Stimulated activated CD4-positive, alpha-beta T cell treated with anti-CD3 and anti-CD28 coated beads, TNF-alpha, amount 100 ng/mL, for 24 hours (primary cell): Measurements from ENCODE around the gene IKBKG.
"Not testable (repeated sequence)": the region's sequence is repeated elsewhere in the genome, so short reads cannot be mapped to it uniquely, and the experiment has no call there.

Experiments used
- DNase-seq, 3 experiments: peaks; one replicate each; pipeline ENCODE4 v3.0.0-alpha.2; 2020; ENCODE audit warnings: low read depth in 3 of 3

The IKBKG gene, protein sequence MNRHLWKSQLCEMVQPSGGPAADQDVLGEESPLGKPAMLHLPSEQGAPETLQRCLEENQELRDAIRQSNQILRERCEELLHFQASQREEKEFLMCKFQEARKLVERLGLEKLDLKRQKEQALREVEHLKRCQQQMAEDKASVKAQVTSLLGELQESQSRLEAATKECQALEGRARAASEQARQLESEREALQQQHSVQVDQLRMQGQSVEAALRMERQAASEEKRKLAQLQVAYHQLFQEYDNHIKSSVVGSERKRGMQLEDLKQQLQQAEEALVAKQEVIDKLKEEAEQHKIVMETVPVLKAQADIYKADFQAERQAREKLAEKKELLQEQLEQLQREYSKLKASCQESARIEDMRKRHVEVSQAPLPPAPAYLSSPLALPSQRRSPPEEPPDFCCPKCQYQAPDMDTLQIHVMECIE

DNA sequence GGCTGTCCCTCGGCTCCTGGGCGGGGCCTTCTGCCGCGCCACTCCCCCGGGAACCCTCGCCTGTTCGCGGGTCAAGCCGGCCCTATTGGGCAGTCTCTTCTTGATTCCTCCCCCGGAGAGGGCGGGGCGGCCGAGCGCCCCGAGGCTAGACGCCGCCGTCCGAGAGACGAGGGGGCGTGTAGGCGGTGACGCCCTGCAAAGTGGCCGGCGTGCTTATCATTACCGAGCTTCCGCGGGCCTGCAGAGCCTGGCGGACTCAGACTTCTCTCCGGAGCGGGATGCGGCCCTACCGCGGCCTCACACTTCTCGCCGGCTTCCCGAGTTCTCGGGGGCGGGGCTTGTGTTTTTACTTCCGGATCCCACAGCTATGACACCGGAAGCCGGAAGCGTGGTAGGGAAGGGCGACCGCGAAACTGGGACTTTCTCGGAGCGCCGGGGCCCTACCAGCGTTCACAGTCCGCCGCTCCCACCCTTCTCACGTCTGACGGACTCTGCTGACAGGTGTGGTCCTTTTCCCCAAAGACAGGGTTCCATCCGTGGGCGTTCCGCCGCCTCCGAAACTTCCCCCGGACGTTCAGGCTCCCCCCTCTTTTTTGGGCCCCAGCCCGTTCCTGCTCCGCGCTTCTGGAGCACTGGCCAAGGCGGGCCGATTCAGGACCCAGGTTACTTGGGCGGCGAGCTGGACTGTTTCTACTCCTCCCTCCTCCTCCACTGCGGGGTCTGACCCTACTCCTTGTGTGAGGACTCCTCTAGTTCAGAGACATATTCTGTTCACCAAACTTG is at the start of gene IKBKG:
Gene IKBKG, plus strand, starts transcription at position 376 of the 783 bp plus-strand sequence. CDS start 4,383 bp downstream, outside the sequence.
- peak; percentile 74 to 85 (median 76) for DNase-seq

DNA sequence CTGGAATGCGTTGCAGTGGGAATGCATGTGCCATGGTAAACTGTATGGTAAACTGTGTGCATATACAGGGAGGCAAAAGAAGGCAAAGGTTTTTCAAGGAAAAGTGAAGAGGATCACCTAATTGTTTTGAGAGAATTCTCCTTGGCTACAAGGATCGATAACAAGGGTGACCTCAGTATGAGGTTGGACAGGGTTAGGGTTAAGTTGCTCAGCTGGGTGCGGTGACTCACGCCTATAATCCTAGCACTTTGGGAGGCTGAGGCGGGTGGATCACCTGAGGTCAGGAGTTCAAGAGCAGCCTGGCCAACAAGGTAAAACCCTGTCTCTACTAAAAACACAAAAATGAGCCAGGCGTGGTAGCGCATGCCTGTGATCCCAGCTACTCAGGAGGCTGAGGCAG is 46.0 kb upstream of the IKBKG start:
- not testable (repeated sequence) for DNase-seq

DNA sequence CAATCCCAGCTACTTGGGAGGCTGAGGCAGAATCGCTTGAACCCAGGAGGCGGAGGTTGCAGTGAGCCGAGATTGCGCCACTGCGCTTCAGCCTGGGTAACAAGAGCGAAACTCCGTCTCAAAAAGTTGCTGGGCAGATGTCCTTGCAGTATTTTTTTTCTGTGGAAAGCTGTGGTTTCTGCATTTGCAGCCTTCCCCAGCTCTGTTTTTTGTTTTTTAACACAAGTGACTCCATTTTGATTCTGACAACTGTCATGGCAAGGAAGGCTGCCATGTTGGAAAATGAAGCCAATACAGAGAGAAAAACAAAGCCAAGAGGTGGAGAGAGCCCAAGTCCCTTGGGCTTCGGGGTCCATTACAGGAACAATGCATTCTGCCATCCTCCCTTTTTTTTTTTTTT is 45.3 kb upstream of the IKBKG start:
- no peak for DNase-seq

- DNase-seq, result no peak
Measured at GRCh38 chrX:154502989-154503388, 44.4 kb upstream of the IKBKG start.

GRCh38 chrX:154505734-154506133 is 41.7 kb upstream of the IKBKG start:
- DNase-seq, result no peak

GRCh38 chrX:154506483-154507332 is 40.7 kb upstream of the IKBKG start:
- DNase-seq, result no peak

DNA sequence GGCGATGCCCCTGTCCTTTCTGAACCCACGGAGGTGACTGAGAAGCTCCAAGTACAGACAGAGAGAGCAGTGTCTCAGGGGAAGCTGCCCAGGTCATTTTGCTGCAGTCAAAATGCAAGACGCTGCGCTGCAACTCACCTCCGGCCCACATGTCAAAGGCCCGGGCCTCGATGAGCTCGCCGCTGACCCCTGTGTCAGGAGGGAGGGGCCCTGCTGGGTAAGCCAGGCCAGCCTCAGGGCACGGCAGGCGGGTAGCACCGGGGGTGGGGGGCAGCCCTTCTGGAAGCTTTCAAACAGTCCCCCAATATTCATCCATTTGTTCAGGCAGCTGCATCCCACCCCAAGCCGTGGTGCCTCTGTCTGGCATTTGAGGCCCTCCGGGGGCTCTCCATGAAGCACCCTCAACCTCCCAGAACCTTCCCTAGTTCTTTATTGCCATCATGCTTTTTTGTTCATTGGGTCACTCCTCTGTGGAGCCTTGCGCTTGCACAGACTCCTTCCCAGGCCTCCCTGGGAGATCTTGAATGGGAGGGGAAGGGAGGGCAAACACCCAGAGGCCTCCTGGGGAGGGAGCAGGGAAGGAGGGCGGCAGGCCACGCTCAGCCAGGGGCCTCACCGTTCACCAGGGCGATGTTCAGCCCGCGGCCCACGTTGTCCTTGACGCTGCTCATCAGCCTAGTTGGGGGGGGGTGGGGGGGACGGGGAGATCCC is 39.6 kb upstream of the IKBKG start:
- DNase-seq, result no peak

DNA sequence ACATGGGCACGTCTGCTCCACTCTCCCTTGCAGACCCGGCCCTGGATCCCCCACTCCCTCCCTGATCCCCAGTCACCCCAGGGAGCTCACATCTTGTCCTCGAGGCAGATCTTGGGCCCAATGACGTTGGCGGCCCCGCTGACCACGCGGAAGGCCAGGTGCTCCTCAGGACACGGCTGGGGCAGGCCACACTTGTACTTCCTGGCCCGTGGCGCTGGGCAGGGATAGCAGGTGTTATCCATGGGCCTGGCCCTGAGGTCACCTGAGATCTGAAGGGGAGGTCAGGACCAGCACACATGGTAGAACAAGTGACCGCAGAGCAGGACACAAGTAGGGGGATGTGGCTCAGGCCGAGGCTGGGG is 39.1 kb upstream of the IKBKG start:
- no peak for DNase-seq

DNA sequence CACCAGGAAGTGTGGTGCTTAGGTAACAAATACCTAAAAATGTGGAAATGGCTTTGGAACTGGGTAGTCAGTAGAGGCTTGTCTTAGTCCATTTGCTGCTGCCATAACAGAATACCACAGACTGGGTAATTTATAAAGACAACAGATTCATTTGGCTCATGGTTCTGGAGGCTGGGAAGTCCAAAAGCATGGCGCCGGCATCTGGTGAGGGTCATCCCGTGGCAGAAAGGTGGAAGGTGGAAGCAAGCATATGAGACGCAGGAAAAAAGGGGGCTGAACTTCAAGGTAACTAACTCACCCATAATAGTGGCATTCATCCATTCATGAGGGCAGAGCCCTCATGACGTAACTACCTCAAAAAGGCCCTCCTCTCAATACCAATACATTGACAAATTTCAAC is 38.0 kb upstream of the IKBKG start:
- DNase-seq, result no peak

DNA sequence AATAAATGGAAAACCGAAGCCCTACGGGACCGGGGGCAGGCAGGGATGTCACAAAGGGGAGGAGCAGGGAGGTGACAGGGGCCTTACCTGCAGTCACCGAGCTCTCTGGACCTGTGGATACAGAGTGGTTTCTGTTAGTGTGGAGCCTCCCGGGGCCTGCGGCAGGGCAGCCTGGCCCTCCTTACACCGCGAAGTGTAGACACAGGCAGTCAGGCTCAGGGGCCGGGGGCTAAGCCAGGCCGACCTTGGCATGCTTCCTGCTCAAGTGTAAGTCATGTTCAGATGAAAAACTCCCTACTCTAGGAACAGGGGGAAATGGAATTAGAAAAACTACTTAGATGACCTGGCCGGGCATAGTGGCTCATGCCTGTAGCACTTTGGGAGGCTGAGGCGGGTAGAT is 35.7 kb upstream of the IKBKG start:
- DNase-seq, result no peak

- no peak for DNase-seq
Measured at GRCh38 chrX:154512879-154513553, 34.4 kb upstream of the IKBKG start.

DNA sequence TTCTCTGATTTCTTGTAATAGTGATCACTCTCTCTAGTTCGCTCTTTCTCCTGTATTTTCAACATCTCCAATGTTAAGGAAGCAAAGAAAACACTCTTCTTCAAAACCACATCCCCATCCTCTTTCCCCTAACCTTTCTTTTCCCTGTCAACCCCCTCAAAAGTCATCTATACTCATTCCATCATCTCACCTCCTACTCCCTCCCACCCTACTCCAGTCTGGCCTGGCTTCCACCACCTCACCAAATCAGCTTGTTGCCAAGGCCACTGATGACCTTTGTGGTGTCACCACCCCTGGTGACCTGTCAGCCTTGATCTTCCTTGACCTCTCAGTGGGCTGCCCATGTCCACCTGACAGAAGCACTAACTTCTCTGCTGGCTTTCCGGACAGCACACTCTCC is 33.7 kb upstream of the IKBKG start:
- DNase-seq, result no peak

- DNase-seq, result peak in 1 of 3 experiments; percentile 15
Measured at GRCh38 chrX:154515090-154515965, 32.1 kb upstream of the IKBKG start.

- DNase-seq, result peak; percentile 83 to 92 (median 85)
Measured at GRCh38 chrX:154515966-154516655, 31.3 kb upstream of the IKBKG start, which contains the start of gene FAM3A. Gene FAM3A (minus strand): TSS chrX:154516232. CDS start chrX:154515772, 460 bp downstream.

GRCh38 chrX:154516656-154517100 is 30.7 kb upstream of the IKBKG start:
- no peak for DNase-seq

DNA sequence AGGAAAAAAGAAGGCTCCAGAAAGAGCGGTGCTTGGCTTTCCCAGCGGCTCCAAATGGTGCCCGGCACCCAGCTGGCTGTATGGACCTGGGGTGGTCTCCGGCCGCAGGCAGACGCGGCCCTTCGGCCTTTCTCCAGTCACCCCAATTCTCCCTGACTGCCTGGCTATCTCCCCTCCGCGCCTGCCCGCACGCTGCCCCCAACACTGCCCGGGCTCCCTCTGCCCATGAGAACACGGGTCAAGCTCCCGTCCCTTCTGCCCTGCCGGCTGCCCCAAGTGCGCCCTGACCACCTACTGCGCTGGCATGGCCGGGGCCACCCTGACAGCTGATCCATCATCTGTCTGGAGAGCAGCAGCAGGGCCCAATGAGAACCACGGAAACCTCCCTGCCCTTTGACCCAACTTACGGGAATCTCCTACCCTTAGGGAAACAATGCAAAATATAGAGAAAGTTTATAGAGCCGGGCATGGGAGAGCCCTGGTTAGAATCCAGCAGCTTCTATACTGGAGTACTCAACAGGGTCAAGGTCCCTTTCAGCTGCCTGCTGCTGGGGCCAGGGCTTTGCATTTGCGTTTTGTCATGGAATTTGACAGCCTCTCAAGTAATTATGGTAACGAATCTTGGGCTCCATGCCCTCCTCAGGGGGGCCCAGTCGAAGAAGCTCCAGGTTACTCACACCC is 30.2 kb upstream of the IKBKG start:
- no peak for DNase-seq

DNA sequence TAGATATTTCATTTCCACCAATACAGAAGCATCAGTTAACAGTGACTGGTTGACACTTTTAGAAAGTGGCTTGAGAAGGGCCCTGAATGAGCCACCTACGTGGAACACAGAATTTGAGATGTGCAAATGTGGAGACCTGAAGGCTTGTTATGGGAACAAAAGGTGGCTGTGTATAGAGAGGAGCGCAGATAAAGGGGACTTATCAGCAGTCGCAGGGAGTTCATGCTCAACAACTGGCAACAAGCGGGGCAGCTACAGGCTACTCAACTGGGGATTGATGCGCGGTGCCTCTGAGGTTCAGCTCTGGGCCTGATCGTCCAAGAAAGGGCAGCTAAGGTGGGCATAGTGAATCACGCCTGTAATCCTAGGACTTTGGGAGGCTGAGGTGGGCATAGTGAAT is 28.0 kb upstream of the IKBKG start:
- DNase-seq, result no peak
